Fibroblast of villous mesenchyme (primary cell): Measurements from ENCODE around the gene AVL9. TPM values are rescaled to one million over a fixed set of nuclear protein-coding genes. Genes with fewer than 3 reads are reported as not detected.

ENCODE experiments used
- DNase-seq: peaks from one replicate; pipeline ENCODE4 v3.0.0-alpha.2; 2010; ENCODE audit warnings: low read depth
- H3K4me3 ChIP-seq: 2 replicates; pipeline ENCODE4 v1.5.1; 2011; ENCODE audit warnings: low read depth, mild to moderate bottlenecking, low read length
- total RNA-seq: library from RNA; depleted of rRNA; stranded (reverse); fragments of >200 nt; gene quantifications from 2 replicates; pipeline ENCODE4 v1.2.3, GENCODE V29; 2012
- TF ChIP-seq, protein P1 (sequence below): IDR thresholded peaks from 2 replicates; pipeline ENCODE4 v1.5.1; 2012; ENCODE audit warnings: low read depth, mild to moderate bottlenecking, low read length; ENCODE audit not compliant: insufficient read depth

The AVL9 gene
- total RNA-seq, 1 donor = 41.9 TPM

DNA sequence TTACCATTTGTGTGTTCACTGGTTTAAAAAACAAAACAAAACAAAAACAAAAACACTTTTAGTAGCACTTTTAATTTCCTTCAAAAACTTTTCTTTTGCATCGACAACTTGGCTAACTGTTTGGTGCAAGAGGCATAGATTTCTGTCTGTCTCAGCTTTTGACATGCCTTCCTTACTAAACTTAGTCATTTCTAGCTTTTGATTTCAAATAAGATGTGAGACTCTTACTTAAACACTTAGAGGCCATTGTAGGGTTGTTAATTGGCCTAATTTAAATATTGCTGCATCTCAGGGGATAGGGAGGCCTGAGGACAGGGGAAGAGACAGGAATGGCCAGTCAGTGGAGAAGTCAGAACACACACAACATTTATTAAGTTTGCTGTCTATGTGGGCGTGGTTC lies 66.3 kb downstream of the AVL9 start:
- TF ChIP-seq, protein P1, sequence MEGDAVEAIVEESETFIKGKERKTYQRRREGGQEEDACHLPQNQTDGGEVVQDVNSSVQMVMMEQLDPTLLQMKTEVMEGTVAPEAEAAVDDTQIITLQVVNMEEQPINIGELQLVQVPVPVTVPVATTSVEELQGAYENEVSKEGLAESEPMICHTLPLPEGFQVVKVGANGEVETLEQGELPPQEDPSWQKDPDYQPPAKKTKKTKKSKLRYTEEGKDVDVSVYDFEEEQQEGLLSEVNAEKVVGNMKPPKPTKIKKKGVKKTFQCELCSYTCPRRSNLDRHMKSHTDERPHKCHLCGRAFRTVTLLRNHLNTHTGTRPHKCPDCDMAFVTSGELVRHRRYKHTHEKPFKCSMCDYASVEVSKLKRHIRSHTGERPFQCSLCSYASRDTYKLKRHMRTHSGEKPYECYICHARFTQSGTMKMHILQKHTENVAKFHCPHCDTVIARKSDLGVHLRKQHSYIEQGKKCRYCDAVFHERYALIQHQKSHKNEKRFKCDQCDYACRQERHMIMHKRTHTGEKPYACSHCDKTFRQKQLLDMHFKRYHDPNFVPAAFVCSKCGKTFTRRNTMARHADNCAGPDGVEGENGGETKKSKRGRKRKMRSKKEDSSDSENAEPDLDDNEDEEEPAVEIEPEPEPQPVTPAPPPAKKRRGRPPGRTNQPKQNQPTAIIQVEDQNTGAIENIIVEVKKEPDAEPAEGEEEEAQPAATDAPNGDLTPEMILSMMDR = no peak
- DNase-seq = no peak
- no peak overlapping the region for H3K4me3 ChIP-seq

DNA sequence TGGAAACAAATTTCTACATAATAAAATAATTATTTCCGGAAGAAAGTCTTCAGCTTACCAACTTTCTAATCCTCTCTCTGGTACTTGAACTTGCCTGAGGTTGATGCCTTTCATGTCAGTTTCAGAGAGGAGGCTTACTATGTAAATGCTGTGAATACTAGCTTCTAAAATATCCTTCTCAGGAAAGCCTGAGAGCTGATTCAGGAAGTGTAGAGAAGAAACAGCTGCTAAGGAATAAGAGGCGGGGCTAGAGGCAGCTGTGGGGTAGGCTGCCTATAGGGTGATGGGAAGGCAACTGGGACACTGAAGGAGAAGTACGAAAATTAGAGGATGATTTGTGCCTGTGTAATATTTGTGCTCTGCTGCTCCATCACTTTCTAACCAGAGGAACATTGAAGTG lies 69.3 kb downstream of the AVL9 start:
- H3K4me3 ChIP-seq = no peak overlapping the region
- peak; percentile 48 for DNase-seq
- TF ChIP-seq, protein P1 = no peak

GRCh38 chr7:32569388-32570289 lies 74.3 kb downstream of the AVL9 start:
- TF ChIP-seq, protein P1 = no peak

DNA sequence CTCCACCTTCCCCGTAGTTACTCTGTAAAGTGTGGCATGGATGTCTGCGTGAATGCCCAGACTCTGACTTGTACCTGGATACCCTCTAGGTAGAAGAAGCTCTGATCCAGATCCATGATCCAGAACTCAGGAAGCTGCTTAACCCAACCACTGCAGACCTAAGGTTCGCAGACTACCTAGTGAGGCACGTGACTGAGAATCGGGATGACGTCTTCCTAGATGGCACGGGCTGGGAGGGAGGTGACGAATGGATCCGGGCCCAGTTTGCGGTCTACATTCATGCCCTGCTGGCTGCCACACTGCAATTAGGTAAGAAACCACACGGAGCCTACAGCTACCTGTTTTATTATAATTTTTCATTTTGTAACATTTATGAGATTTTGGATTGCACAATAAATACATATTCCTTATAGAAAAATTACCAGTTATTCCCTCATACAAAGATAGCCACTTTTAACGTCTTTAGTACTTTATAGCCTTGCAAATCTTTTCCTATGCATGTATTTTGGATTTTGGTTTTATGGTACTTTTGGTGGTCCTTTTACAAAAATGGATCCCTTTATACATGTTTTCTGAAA lies 77.9 kb downstream of the AVL9 start:
- TF ChIP-seq, protein P1 = no peak
- no peak overlapping the region for H3K4me3 ChIP-seq
- no peak for DNase-seq

More at GRCh38 chr7:32569388-32570289, 74.3 kb downstream of the AVL9 start:
- H3K4me3 ChIP-seq = no peak overlapping the region
- DNase-seq = no peak

- no peak overlapping the region for H3K4me3 ChIP-seq
- no peak for DNase-seq
- TF ChIP-seq, protein P1 = no peak
Observed at GRCh38 chr7:32574626-32575025, 79.3 kb downstream of the AVL9 start.

DNA sequence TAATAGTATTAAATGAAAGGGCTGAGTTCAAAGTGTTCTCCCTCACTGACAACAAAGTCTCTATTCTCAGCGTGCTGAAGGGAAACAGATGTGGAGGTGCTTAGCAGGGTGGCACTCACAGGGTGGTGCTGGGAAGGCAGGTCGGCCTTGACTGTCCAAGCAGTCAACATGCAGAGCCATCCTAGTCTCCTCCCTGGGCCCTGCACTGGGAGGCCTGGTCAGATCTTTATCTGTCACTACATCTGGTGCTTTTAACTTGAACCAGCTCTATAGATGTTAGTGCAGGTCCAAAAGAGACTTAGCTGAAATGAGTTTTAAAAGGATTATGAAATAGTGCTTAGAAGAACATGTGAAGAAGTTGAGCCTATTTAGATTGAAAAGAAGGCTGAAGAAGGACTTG lies 82.1 kb downstream of the AVL9 start:
- TF ChIP-seq, protein P1 = no peak
- no peak for DNase-seq
- H3K4me3 ChIP-seq = no peak overlapping the region

GRCh38 chr7:32579776-32580175 lies 84.5 kb downstream of the AVL9 start:
- DNase-seq = peak; percentile 11
- TF ChIP-seq, protein P1 = no peak

More at GRCh38 chr7:32579776-32580175, 84.5 kb downstream of the AVL9 start:
- no peak overlapping the region for H3K4me3 ChIP-seq
